ENCODE data around the gene CBLB. TPM values are rescaled to one million over a fixed set of nuclear protein-coding genes. Genes with fewer than 3 reads are reported as not detected.

Gene CBLB
- total RNA-seq, 1 experiment from 2014 or later = 26.2 TPM

DNA sequence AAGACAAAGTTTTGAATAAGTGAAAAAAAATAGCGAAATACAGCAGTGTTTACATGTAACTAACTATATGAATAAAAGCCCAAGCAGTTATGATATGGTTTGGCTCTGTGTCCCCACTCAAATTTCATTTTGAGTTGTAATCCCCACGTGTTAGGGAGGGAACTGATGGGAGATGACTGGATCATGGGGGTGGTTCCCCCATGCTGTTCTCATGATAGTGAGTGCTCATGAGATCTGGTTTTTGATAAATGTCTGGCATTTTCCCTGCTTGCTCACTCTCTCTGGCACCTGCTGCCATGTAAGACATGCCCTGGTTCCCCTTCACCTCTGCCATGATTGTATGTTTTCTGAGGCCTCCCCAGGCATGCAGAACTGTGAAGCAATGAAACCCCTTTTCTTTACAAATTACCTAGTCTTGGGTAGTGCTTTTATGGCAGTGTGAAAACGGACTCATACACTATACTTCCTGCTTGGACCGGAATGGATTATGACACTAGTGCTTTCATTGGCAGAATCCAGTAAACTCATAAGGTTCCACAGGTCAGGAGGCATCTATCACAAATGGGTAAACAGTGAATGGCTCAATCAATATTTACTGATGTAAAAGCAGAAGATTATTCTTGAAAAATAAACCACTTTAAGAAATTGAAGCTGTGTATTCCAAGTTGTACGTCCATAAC is 192.1 kb downstream of the CBLB start:
- TF ChIP-seq, protein P1, sequence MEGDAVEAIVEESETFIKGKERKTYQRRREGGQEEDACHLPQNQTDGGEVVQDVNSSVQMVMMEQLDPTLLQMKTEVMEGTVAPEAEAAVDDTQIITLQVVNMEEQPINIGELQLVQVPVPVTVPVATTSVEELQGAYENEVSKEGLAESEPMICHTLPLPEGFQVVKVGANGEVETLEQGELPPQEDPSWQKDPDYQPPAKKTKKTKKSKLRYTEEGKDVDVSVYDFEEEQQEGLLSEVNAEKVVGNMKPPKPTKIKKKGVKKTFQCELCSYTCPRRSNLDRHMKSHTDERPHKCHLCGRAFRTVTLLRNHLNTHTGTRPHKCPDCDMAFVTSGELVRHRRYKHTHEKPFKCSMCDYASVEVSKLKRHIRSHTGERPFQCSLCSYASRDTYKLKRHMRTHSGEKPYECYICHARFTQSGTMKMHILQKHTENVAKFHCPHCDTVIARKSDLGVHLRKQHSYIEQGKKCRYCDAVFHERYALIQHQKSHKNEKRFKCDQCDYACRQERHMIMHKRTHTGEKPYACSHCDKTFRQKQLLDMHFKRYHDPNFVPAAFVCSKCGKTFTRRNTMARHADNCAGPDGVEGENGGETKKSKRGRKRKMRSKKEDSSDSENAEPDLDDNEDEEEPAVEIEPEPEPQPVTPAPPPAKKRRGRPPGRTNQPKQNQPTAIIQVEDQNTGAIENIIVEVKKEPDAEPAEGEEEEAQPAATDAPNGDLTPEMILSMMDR (IDR thresholded peaks at IDR 0.05; ENCODE audit: unreplicated experiment) = no peak
- no peak for DNase-seq
- H3K36me3 Mint-ChIP-seq (ENCODE audit: insufficient read depth, unreplicated experiment) = no peaks in the 10 kb centered on the region
- CTCF ChIA-PET = interaction anchor here (0.6 kb wide), 1 partner anchor 1734 kb away, joined by 3 read pairs; no protein-coding TSS in a partner anchor
- intact Hi-C loops (cut with micrococcal nuclease; ENCODE audit: unreplicated experiment) = no loop called here
- H3K9me3 Mint-ChIP-seq (ENCODE audit: low read depth, unreplicated experiment) = no peaks in the 10 kb centered on the region
- H3K27ac Mint-ChIP-seq (ENCODE audit: unreplicated experiment) = no peak overlapping the region
- no peaks in the 10 kb centered on the region for H3K4me1 Mint-ChIP-seq (ENCODE audit: low read depth, unreplicated experiment)
- no TSS peak for BruUV-seq (replicated peaks)
- H3K27me3 Mint-ChIP-seq (ENCODE audit: unreplicated experiment) = no peaks in the 10 kb centered on the region
- H3K4me3 Mint-ChIP-seq (ENCODE audit: low read depth, unreplicated experiment) = no peak overlapping the region

DNA sequence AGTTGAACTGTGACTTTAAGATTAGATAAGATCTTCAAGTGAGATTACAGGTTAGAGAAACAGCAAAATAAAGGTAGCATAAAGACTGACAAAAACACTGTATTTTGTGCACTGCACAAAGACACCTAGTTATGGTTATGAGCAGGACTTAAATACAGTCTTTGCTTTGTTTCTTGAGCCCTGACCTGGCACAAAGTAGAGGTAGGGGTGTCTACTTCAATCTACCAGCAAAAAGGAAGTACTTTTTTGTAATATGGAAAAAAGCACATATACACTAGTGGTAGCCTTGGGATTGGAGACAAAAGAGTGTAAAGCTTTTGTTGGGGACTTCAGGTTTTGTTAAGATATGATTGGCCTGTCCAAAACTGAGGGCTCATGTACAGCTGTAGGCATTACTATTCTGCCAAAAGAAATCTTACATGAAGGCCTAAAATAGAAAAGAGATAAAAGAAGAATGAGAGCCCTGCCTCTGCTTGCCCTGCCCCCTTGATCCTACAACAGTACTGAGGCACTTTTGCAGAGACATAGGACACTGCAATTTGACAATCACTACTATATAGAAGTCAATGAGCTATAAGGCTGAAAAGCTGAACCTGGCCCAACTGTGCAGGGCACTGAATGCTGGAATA is 194.3 kb downstream of the CBLB start:
- TF ChIP-seq, protein P1 (IDR thresholded peaks at IDR 0.05; ENCODE audit: unreplicated experiment) = no peak

DNA sequence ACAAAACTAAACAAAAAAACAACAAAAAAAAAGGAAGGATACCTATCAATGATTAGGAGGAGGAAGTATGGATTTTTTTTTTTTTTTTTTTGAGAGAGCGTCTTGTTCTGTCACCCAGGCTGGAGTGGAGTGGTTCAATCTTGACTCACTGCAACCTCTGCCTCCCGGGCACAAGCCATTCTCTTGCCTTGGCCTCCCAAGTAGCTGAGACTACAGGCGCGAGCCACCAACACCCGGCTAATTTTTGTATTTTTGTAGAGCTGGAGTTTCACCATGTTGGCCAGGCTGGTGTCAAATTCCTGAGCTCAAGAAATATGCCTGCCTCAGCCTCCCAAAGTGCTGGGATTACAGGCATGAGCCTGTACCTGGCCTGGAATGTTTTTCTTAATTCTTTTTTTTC is 195.8 kb downstream of the CBLB start:
- no peaks in the 10 kb centered on the region for H3K36me3 Mint-ChIP-seq (ENCODE audit: insufficient read depth, unreplicated experiment)
- H3K4me3 Mint-ChIP-seq (ENCODE audit: low read depth, unreplicated experiment) = no peak overlapping the region
- TF ChIP-seq, protein P1 (IDR thresholded peaks at IDR 0.05; ENCODE audit: unreplicated experiment) = no peak
- CTCF ChIA-PET = no interaction called here
- intact Hi-C loops (cut with micrococcal nuclease; ENCODE audit: unreplicated experiment) = no loop called here
- H3K27ac Mint-ChIP-seq (ENCODE audit: unreplicated experiment) = no peak overlapping the region
- no TSS peak for BruUV-seq (replicated peaks)
- H3K9me3 Mint-ChIP-seq (ENCODE audit: low read depth, unreplicated experiment) = no peaks in the 10 kb centered on the region
- no peaks in the 10 kb centered on the region for H3K27me3 Mint-ChIP-seq (ENCODE audit: unreplicated experiment)
- DNase-seq = no peak
- H3K4me1 Mint-ChIP-seq (ENCODE audit: low read depth, unreplicated experiment) = no peaks in the 10 kb centered on the region

More for the DNA sequence above, 194.3 kb downstream of the CBLB start:
- Mint-ChIP-seq H3K27ac (ENCODE audit: unreplicated experiment) (no peak overlapping the region), H3K36me3 (ENCODE audit: insufficient read depth, unreplicated experiment) (no peaks in the 10 kb centered on the region), H3K9me3 (ENCODE audit: low read depth, unreplicated experiment) (no peaks in the 10 kb centered on the region), H3K4me3 (ENCODE audit: low read depth, unreplicated experiment) (no peak overlapping the region), H3K27me3 (ENCODE audit: unreplicated experiment) (no peaks in the 10 kb centered on the region), H3K4me1 (ENCODE audit: low read depth, unreplicated experiment) (no peaks in the 10 kb centered on the region)
- CTCF ChIA-PET = no interaction called here
- intact Hi-C loops (cut with micrococcal nuclease; ENCODE audit: unreplicated experiment) = no loop called here
- DNase-seq = no peak
- BruUV-seq (replicated peaks) = no TSS peak

DNA sequence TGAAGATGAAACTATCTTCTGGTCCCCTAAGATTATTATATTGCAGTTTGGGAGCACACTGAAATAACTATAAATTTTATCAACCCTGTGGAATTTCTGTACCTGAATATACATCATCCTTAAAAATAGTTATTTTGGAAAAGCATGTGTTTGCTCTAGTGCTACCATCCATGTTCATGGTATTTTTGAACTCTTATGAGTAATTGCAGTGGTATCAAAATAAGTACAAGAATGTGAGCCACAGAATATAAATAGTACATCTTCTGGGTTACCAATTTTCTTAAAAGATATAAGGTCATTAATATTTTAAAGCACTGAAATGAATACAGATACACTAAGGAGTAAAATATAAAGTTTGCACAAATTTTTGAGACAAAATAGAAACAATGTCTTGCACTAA is 206.5 kb downstream of the CBLB start:
- Mint-ChIP-seq H3K9me3 (ENCODE audit: low read depth, unreplicated experiment) (no peaks in the 10 kb centered on the region), H3K36me3 (ENCODE audit: insufficient read depth, unreplicated experiment) (peaks cover 4% of the 10 kb centered on the region), H3K27me3 (ENCODE audit: unreplicated experiment) (no peaks in the 10 kb centered on the region), H3K27ac (ENCODE audit: unreplicated experiment) (no peak overlapping the region), H3K4me1 (ENCODE audit: low read depth, unreplicated experiment) (no peaks in the 10 kb centered on the region), H3K4me3 (ENCODE audit: low read depth, unreplicated experiment) (no peak overlapping the region)
- TF ChIP-seq, protein P1 (IDR thresholded peaks at IDR 0.05; ENCODE audit: unreplicated experiment) = no peak
- no TSS peak for BruUV-seq (replicated peaks)
- no peak for DNase-seq
- intact Hi-C loops (cut with micrococcal nuclease; ENCODE audit: unreplicated experiment) = no loop called here
- CTCF ChIA-PET = no interaction called here
